DMS 273 treated with DMSO at 0.1 percent for 48 hours (cell line): Measurements from ENCODE around the gene SYNE1.

ENCODE experiments used
- DNase-seq: peaks from one replicate; lab custom pipeline; 2025; lab: John Stamatoyannopoulos, UW

Gene SYNE1

DNA sequence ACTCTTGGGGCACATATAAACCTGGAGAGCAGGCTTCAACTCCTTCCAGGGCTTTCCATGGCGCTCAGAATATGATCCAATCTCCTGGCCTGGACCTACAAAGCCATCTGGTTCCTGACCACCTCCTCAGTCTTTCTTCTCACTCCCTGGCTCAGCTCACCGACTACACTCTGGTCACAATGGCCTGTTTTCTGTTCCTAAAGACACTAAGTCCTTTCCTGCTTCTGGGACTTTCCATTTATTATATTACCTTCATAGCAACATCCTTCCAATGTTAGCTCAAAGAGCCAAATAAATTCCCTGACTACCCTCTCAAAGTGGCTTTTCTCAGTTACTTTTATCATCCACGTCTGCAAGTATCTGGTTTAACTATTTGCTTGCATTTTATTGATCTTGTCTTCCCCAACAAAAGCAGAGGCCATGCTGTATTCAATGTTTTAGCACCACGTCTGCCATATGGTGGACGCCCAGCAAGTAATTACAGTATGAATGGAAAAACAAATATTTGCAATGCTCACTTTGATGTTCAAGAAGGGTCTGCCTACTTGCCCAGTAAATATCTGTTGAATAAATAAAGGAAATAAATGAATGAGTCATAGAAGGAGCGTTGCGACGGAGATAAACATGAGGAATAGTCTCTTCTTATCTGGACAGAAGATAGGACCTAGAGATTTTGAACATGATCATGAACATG lies 501.3 kb downstream of the SYNE1 start:
- DNase-seq = no peak

- DNase-seq = no peak
These were observed 506.7 kb downstream of the SYNE1 start for GRCh38 chr6:152130441-152130840.

GRCh38 chr6:152129691-152130151 lies 507.4 kb downstream of the SYNE1 start:
- DNase-seq = no peak

GRCh38 chr6:152127432-152128165 lies 509.6 kb downstream of the SYNE1 start:
- DNase-seq = no peak

DNA sequence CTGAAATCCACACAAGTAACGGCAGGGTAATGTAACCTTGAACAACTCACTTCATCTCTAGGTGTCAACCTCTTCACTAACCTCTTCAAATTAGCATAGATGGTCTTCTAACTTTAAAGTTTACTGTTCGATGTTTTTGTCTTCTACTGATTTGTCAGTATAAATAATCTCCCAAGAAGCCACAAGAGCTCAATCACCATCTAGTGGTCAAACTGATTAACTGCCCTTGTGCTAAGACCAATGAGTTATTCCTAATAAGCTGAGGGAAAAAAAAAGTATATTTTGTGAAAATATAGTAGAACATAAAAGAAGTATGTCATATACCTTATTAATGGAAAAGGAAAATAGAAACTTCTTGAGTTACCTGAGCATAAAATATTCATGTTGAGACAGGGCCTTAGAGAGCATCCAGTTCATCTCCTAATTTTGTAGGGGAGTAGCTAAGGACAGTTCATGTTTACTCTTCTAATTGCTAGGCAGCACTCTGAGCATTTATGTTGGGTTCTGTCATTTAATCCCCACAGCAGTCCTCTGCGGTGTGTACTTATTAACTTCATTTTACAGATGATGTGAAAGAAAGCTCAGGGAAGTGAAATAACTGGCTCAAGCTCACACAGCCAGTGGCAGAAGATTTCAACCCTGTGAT lies 512.6 kb downstream of the SYNE1 start:
- DNase-seq = peak; percentile 26

DNA sequence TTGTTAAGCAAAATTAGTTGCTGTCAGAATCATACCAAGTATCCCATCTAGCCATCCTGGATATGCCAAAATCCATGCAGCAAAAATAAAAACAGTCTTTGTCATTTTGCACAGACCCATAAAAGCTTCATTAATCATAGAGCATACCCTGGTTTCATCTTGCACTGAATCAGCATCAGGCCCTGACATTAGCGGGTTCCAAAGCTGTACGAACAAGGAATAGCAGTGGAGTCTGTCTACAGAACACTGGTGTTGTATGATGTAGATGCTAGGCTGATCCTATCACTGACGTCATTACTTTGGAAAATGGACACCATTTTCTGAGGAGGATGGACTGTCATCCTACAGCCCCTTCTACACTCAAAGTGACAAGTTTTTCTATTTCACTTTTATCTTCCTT lies 514.1 kb downstream of the SYNE1 start:
- DNase-seq = no peak

GRCh38 chr6:152122434-152122833 lies 514.7 kb downstream of the SYNE1 start:
- no peak for DNase-seq

DNA sequence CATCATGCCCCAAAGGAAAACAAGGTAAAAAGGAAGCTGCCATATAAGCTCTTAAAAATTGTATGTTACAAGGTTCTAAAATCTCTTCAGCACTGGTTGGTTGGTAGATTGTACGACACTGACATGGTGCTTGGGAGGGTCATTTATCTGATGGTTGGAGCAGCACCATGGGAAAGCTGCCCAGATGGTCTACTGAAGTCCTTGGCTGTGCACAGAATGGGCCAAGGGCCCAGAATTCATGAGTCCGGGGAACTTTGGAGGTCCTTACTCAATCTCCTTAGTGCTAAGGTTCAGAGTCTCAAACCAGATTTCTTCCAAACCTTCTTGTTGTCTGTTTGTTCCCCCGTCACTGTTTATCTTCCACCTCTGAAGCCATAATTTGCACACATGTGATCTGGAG lies 515.3 kb downstream of the SYNE1 start:
- DNase-seq = no peak

- no peak for DNase-seq
These were observed 517.3 kb downstream of the SYNE1 start for GRCh38 chr6:152119831-152120230.

DNA sequence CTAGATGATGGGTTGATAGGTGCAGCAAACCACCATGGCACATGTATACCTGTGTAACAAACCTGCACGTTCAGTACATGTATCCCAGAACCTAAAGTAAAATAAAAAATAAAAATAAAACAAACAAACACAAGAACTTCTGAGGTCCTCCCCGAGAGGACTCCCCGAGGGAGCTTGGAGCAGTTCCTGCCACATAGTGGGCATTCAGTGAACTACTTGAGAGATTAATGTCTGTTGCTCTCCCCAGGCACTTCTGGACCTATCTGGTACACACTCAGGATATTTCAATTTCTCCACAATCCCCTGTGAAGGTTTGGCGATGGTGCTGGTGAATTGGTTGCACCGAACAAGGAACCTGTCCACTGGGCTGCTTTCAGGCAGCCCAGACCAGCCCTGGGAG lies 518.5 kb downstream of the SYNE1 start:
- DNase-seq = no peak

DNA sequence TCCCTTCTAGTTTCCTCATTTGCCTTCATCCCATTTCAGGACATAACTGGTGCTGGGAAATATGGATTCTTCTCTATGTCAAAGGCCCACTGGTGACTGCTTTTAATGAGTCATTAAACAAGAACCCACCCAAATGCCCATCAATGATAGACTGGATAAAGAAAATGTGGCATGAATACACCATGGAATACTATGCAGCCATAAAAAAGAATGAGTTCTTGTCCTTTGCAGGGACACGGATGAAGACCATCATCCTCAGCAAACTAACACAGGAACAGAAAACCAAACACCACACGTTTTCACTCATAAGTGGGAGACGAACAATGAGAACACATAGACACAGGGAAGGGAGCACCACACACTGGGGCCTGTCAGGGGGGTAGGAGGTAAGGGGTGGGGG lies 518.9 kb downstream of the SYNE1 start:
- DNase-seq = no peak

DNA sequence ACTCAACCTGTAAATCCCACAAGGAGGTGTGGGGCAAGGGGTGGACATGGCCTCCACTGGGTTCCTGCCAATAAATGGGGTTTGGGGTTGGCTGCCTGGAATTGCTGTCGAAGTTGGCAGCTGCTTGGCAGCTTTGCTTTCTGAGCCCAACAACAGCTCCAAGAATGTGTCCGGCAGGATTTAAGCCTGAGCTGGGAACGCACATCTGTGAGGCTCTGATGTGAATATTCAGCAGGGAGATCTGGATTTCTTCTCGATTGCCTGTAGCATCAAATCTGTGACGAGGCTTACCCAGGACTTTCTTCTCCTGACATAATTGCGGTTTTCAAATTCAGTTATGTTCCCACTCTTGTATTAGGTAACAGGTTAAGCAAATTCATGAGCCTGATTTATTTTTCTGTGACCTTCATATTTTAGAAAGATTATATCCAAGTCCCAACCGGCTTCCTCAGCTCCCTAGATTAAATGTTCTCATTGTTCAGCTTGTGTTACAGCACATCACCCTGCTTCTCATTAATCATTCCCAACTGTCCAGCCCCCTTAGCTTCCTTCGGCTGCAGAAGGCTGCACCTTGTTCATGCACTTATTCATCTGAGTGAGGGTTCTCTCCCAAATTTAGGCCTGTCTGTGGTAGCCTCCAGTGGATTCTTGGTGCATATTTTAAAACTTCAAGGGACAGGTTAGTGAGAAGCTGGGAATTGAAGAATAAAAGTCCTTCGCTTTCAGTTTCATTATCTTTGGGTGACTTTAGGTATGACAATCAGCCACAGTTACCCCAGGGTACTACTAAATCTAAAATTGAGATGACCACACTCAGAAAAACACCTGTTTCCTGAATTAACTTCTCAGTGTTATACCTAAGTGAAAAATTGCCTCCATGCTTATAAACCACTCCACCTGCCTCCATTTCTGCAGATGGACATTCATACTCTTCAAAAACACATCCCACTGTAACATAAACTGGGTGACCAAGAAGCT lies 519.7 kb downstream of the SYNE1 start:
- DNase-seq = no peak

DNA sequence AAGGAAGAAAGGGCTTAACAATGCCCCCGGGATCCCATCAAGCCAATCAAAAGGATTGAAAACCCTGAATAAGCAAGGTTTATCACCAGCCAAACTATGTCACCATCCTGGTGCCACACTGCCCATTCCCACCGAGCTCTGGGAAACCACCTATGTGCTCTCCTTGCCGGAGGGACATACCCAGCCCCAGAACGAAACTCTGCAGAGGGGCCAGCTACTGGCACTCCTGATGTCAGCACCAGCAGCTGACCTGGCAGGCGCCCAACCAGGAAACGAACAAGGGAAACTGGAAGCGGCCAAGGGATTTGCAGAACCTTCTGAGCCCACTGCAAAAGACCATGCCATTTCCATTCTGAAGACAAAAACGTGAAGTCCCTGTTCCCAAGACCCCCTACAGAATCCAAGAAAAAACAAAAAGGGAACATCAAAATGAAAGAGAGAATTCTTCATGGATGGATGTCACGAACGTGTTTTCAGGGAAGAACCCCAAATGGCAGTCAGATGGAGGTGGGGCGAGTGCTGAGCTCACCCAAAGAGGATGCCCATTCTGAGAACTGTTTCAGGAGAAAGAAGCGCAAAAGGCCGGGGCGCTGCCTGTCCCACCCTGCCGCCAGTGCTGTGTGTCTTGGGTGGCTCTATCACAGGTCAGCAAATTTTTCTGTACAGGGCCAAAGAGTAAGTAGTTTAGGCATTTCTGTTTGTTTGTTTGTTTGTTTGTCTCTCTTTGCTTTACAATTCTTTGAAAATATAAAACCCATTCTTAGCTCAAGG lies 524.5 kb downstream of the SYNE1 start:
- DNase-seq = no peak

- peak; percentile 37 for DNase-seq
These were observed 526.0 kb downstream of the SYNE1 start for GRCh38 chr6:152110886-152111820.

GRCh38 chr6:152107973-152108372 lies 529.2 kb downstream of the SYNE1 start:
- DNase-seq = no peak

- no peak for DNase-seq
These were observed 537.0 kb downstream of the SYNE1 start for GRCh38 chr6:152100183-152100618.

DNA sequence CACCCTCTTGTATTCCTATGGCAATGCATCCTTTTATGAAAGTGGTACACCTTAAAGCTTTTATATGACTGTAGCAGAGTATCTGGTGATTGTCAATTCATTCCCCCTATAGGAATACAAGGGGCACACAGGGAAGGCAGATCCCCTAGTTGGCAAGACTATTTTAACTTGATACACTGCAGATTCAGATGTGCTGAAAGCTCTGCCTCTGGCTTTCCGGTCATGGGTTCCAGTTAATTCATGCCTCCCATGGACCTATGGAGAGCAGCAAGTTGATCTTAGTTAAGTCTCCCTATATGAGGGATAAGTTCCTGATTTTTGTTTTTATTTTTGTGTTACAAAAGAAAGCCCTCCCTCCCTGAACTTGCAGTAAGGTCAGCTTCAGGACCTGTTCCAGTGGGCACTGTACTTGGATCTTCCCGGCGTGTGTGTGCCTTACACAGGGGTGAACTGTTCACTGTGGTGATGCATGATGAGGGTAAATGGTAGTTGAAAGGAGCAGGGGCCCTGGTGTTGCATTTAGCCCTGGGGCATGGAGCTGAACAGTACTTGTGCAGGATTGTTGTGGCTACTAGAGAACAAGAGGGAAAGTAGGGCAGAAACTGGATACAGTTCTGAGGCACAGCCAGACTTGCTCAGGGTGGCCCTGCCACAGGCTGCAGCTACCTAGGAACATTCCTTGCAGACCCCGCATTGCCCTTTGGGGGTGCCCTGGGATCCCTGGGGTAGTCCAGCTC lies 537.5 kb downstream of the SYNE1 start:
- DNase-seq = no peak

DNA sequence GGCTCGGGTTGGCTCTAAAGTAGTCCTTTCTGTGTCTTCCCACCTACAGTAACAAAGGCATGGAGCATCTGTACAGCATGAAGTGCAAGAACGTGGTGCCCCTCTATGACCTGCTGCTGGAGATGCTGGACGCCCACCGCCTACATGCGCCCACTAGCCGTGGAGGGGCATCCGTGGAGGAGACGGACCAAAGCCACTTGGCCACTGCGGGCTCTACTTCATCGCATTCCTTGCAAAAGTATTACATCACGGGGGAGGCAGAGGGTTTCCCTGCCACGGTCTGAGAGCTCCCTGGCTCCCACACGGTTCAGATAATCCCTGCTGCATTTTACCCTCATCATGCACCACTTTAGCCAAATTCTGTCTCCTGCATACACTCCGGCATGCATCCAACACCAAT lies 538.5 kb downstream of the SYNE1 start:
- DNase-seq = no peak

- DNase-seq = peak; percentile 46
These were observed 540.2 kb downstream of the SYNE1 start for GRCh38 chr6:152096863-152097496.
